RWPE2 (cell line): Measurements from ENCODE around the gene OR2L5.

ENCODE experiments used
- ATAC-seq: fragments of 200-7000 bp; cut with Tn5 transposase; 3 replicates; pipeline ENCODE4 v1.9.1; 2021; ENCODE audit warnings: low read depth
- DNase-seq: peaks from one replicate; pipeline ENCODE4 v3.0.0-alpha.2; 2020; ENCODE audit warnings: low spot score
- H3K27ac ChIP-seq: fragments of 450-650 bp; 2 replicates; pipeline ENCODE4 v1.5.1; 2017; ENCODE audit warnings: mild to moderate bottlenecking; ENCODE audit not compliant: poor library complexity, severe bottlenecking
- H3K27me3 ChIP-seq: fragments of 250-450 bp; sonication (Bioruptor Pico); 2 replicates; pipeline ENCODE4 v1.5.1; 2021; ENCODE audit warnings: mild to moderate bottlenecking, moderate library complexity; ENCODE audit not compliant: insufficient read depth, poor library complexity, severe bottlenecking
- H3K36me3 ChIP-seq: fragments of 250-450 bp; sonication (Bioruptor Pico); 2 replicates; pipeline ENCODE4 v1.5.1; 2020; ENCODE audit warnings: low read depth, mild to moderate bottlenecking, moderate library complexity
- H3K4me1 ChIP-seq: fragments of 250-450 bp; sonication (Bioruptor Pico); 2 replicates; pipeline ENCODE4 v1.5.1; 2021; ENCODE audit warnings: mild to moderate bottlenecking, moderate library complexity; ENCODE audit not compliant: insufficient read depth, poor library complexity, severe bottlenecking
- H3K4me3 ChIP-seq: fragments of 250-450 bp; sonication (Bioruptor Pico); 2 replicates; pipeline ENCODE4 v1.5.1; 2021; ENCODE audit warnings: mild to moderate bottlenecking, moderate library complexity; ENCODE audit not compliant: severe bottlenecking
- H3K9me3 ChIP-seq: fragments of 250-450 bp; sonication (Bioruptor Pico); 2 replicates; pipeline ENCODE4 v1.5.1; 2021; ENCODE audit warnings: mild to moderate bottlenecking, moderate library complexity; ENCODE audit not compliant: severe bottlenecking
- CTCF ChIP-seq: fragments of 450-650 bp; IDR thresholded peaks from one replicate; pipeline ENCODE4 v1.5.1; 2017; ENCODE audit warnings: mild to moderate bottlenecking, moderate library complexity; ENCODE audit not compliant: poor library complexity, severe bottlenecking

The OR2L5 gene

GRCh38 chr1:247998811-247999210 is 14.6 kb upstream of the OR2L5 start:
- no peak for DNase-seq
- ATAC-seq, result no peak
- Histone ChIP-seq H3K4me1 (no peaks in the 10 kb centered on the region), H3K4me3 (no peak overlapping the region), H3K27ac (no peak overlapping the region), H3K27me3 (no peaks in the 10 kb centered on the region), H3K36me3 (no peaks in the 10 kb centered on the region), H3K9me3 (no peaks in the 10 kb centered on the region)
- no peak for TF ChIP-seq CTCF

DNA sequence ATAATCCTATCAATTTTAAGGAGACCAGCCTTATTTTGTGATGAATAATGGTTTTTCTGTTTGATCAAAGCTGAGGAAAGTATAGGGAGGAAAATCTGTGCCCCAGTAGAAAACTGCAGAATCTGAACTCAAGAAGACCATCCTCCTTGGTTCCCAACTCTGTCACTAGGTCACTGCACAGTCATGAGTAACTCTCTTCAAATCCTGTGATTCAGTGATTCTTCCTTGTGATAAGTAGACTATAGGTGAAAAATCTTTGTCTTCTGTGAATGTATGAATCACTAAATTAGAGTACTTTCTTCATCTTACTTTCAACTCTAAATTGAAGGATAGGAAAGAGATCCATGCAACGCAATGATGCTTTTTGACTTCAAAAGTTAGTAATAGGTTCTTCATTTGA is 13.3 kb upstream of the OR2L5 start:
- DNase-seq (no peak), ATAC-seq (no peak)
- Histone ChIP-seq H3K27ac (no peak overlapping the region), H3K9me3 (no peaks in the 10 kb centered on the region), H3K27me3 (no peaks in the 10 kb centered on the region), H3K36me3 (no peaks in the 10 kb centered on the region), H3K4me1 (no peaks in the 10 kb centered on the region), H3K4me3 (no peak overlapping the region)
- no peak for TF ChIP-seq CTCF

GRCh38 chr1:248007778-248008177 is 5.7 kb upstream of the OR2L5 start:
- DNase-seq (no peak), ATAC-seq (no peak)
- no peaks in the 10 kb centered on the region for H3K36me3 ChIP-seq
- no peaks in the 10 kb centered on the region for H3K9me3 ChIP-seq
- TF ChIP-seq CTCF, result no peak
- no peaks in the 10 kb centered on the region for H3K27me3 ChIP-seq
- H3K4me1 ChIP-seq, result no peaks in the 10 kb centered on the region
- H3K4me3 ChIP-seq, result no peak overlapping the region
- no peak overlapping the region for H3K27ac ChIP-seq

GRCh38 chr1:248009681-248010080 is 3.8 kb upstream of the OR2L5 start:
- H3K9me3 ChIP-seq, result no peaks in the 10 kb centered on the region
- ATAC-seq, result no peak

DNA sequence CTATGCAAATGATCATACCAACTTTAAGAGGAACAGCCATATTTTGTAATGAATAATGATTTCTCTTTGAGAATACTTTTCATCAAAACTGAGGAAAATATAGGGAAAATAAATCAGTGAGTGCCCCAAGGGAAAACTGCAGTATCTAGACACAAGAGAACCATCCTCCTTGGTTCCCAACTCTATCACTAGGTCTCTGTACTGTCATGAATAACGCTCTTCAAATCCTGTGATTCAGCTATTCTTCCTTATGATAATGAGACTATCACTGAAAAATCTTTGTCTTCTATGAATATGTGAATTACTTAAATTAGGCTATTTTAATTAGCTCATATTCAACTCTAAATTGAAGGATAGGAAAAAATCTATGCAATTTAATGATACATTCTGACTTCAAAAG is 2.3 kb downstream of the OR2L5 start:
- ATAC-seq, result no peak
- no peak for DNase-seq
- H3K9me3 ChIP-seq, result no peaks in the 10 kb centered on the region
- no peak overlapping the region for H3K4me3 ChIP-seq
- H3K27ac ChIP-seq, result no peak overlapping the region
- H3K36me3 ChIP-seq, result no peaks in the 10 kb centered on the region
- no peaks in the 10 kb centered on the region for H3K27me3 ChIP-seq
- no peaks in the 10 kb centered on the region for H3K4me1 ChIP-seq
- no peak for TF ChIP-seq CTCF

More at GRCh38 chr1:248009681-248010080, 3.8 kb upstream of the OR2L5 start:
- no peaks in the 10 kb centered on the region for H3K27me3 ChIP-seq
- no peak overlapping the region for H3K4me3 ChIP-seq
- no peaks in the 10 kb centered on the region for H3K36me3 ChIP-seq
- no peaks in the 10 kb centered on the region for H3K4me1 ChIP-seq
- no peak overlapping the region for H3K27ac ChIP-seq
- DNase-seq, result no peak
- TF ChIP-seq CTCF, result no peak
